ENCODE data around the gene GAS2L2.

Gene GAS2L2

GRCh38 chr17:35773129-35773528 is 20.1 kb upstream of the GAS2L2 start:
- no peak for DNase-seq
- Histone ChIP-seq H3K4me1 (peaks cover 0 to 51% (median 28%) of the 10 kb centered on the region in 4 donors), H3K27ac (peak overlapping the region; percentile 84 to 89), H3K36me3 (no peaks in the 10 kb centered on the region), H3K9me3 (no peaks in the 10 kb centered on the region), H3K4me3 (no peak overlapping the region), H3K27me3 (no peaks in the 10 kb centered on the region)
- intact Hi-C loops (cut with DNase I; ENCODE audit: low total_unique reads) = no loop called here
- TF ChIP-seq, protein P1, sequence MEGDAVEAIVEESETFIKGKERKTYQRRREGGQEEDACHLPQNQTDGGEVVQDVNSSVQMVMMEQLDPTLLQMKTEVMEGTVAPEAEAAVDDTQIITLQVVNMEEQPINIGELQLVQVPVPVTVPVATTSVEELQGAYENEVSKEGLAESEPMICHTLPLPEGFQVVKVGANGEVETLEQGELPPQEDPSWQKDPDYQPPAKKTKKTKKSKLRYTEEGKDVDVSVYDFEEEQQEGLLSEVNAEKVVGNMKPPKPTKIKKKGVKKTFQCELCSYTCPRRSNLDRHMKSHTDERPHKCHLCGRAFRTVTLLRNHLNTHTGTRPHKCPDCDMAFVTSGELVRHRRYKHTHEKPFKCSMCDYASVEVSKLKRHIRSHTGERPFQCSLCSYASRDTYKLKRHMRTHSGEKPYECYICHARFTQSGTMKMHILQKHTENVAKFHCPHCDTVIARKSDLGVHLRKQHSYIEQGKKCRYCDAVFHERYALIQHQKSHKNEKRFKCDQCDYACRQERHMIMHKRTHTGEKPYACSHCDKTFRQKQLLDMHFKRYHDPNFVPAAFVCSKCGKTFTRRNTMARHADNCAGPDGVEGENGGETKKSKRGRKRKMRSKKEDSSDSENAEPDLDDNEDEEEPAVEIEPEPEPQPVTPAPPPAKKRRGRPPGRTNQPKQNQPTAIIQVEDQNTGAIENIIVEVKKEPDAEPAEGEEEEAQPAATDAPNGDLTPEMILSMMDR (IDR thresholded peaks at IDR 0.05) = no peak

DNA sequence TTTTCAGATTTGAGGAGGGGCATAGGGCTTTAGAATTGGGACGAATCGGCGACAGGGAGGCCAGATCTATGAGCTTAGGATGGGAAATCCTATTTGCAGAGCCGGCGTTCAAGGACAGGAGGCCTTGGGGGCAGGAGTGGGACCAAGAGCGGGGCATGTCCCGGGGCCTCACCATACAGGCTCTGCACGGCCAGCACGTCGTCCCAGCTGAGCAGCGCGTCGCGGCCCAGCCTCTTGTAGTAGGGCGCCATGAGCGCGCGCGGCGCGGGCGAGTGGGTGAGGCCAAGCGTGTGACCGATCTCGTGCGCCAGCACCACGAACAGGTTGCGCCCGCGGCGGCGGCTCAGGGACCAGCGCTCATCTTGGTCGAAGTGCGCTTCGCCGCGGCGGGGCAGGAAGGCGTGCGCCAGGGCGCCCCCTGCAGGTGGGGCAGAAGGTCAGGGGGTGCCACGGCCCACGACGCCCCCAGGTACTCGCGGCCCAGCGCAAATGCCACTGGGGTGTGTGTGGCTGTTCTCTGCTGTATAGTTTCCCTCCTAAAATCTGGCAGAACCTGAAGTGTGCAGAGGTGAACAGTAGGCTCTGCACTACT is 17.0 kb upstream of the GAS2L2 start:
- no peak overlapping the region for H3K27ac ChIP-seq
- H3K9me3 ChIP-seq = no peaks in the 10 kb centered on the region
- intact Hi-C loops (cut with DNase I; ENCODE audit: low total_unique reads) = no loop called here
- H3K36me3 ChIP-seq = no peaks in the 10 kb centered on the region
- no peak for DNase-seq
- TF ChIP-seq, protein P1 (IDR thresholded peaks at IDR 0.05) = no peak
- peaks cover 0 to 28% (median 22%) of the 10 kb centered on the region in 4 donors for H3K4me1 ChIP-seq
- H3K27me3 ChIP-seq = no peaks in the 10 kb centered on the region
- H3K4me3 ChIP-seq = no peak overlapping the region

DNA sequence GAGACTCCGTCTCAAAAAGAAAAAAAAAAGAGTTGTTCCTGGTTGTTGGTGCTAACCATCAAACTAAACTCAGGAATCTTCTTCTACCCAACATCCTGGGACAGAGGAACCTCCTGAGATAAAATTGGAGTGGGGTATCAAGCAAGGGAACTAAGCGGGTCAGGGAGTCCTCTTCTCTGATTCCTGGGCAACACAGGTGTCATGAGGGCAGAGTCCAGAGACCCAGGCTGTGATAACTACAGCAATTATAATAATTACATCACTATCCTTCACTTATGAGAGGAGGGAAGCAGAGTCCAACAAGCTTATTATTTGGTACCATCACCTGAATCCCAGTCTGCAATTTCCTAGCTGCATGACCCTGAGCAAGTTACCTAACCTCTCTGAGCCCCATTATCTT is 15.8 kb upstream of the GAS2L2 start:
- TF ChIP-seq, protein P1 (IDR thresholded peaks at IDR 0.05) = no peak

DNA sequence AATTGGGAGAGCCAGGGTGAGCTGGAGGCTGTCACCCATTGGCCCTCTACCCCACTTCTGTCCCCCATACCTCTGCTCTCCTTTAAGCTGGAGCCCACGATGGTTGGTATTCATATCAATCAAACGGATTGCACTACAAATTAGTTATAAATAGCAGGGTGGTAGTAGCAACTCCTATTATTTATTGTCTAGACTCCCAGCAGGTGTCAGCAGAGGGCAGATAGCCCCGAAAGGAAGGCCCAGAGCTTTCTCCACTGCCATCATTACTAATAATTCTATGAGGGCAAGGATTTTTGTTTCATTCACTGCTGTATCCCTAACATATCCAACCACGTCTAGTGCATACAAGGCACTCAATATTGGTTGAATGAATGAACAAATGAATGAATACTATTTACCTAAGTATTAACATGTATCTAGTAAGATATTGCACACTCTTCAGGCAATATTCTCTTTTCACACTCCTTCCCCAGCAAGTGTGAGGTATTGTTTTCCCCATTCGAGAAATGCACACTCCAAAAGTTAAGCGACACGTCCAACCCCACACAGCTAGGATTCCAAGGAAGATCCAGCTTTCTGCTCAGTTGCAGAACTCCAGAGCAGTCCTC is 14.0 kb upstream of the GAS2L2 start:
- Histone ChIP-seq H3K4me1 (peaks cover 0 to 22% (median 13%) of the 10 kb centered on the region in 4 donors), H3K27me3 (no peaks in the 10 kb centered on the region), H3K9me3 (no peaks in the 10 kb centered on the region), H3K36me3 (no peaks in the 10 kb centered on the region), H3K4me3 (no peak overlapping the region), H3K27ac (no peak overlapping the region)
- intact Hi-C loops (cut with DNase I; ENCODE audit: low total_unique reads) = no loop called here
- TF ChIP-seq, protein P1 (IDR thresholded peaks at IDR 0.05) = peak; percentile 53 to 65
- DNase-seq = no peak

More for the DNA sequence above, 15.8 kb upstream of the GAS2L2 start:
- no peak overlapping the region for H3K27ac ChIP-seq
- no peaks in the 10 kb centered on the region for H3K36me3 ChIP-seq
- H3K9me3 ChIP-seq = no peaks in the 10 kb centered on the region
- DNase-seq = no peak
- no peaks in the 10 kb centered on the region for H3K27me3 ChIP-seq
- H3K4me1 ChIP-seq = peaks cover 0 to 25% (median 19%) of the 10 kb centered on the region in 4 donors
- intact Hi-C loops (cut with DNase I; ENCODE audit: low total_unique reads) = no loop called here
- H3K4me3 ChIP-seq = no peak overlapping the region

GRCh38 chr17:35766489-35766877 is 13.4 kb upstream of the GAS2L2 start:
- intact Hi-C loops (cut with DNase I; ENCODE audit: low total_unique reads) = no loop called here
- H3K4me1 ChIP-seq = peaks cover 0 to 22% (median 13%) of the 10 kb centered on the region in 4 donors
- TF ChIP-seq, protein P1 (IDR thresholded peaks at IDR 0.05) = no peak
- no peaks in the 10 kb centered on the region for H3K36me3 ChIP-seq
- no peak overlapping the region for H3K27ac ChIP-seq
- no peaks in the 10 kb centered on the region for H3K9me3 ChIP-seq
- no peaks in the 10 kb centered on the region for H3K27me3 ChIP-seq
- H3K4me3 ChIP-seq = no peak overlapping the region
- no peak for DNase-seq
